ENCODE measurements around the gene KLHDC8A.
"Not testable (repeated sequence)": the region's sequence is repeated elsewhere in the genome, so short reads cannot be mapped to it uniquely, and the experiment has no call there.

The KLHDC8A gene

DNA sequence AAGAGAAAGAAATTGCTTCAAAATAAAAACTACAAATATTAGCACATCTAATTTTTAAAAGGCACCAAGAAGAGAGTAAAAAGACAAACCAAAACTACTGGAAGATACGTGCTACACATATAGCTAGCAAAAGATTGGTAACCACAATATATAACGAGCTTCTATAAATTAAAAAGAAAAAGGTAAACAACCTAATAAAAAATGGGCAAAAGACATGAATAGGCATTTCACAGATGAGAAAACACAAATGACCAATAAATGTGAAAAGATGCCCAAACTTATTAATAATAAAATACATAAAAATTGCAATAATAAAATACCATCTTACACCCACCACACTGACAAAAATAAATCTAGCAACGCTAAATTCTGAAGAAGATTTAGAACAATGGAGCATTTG is 38.9 kb upstream of the KLHDC8A start:
- no peaks in the 10 kb centered on the region for H3K9me3 ChIP-seq (ENCODE audit: control insufficient read depth, low read length)
- H3K9ac ChIP-seq, result no peak overlapping the region
- no peaks in the 10 kb centered on the region for H3K36me3 ChIP-seq (ENCODE audit: control insufficient read depth, insufficient read depth, low read length)
- no peak overlapping the region for H2AFZ ChIP-seq
- no peak overlapping the region for H3K4me2 ChIP-seq (ENCODE audit: low read length)
- TF ChIP-seq, protein P1, sequence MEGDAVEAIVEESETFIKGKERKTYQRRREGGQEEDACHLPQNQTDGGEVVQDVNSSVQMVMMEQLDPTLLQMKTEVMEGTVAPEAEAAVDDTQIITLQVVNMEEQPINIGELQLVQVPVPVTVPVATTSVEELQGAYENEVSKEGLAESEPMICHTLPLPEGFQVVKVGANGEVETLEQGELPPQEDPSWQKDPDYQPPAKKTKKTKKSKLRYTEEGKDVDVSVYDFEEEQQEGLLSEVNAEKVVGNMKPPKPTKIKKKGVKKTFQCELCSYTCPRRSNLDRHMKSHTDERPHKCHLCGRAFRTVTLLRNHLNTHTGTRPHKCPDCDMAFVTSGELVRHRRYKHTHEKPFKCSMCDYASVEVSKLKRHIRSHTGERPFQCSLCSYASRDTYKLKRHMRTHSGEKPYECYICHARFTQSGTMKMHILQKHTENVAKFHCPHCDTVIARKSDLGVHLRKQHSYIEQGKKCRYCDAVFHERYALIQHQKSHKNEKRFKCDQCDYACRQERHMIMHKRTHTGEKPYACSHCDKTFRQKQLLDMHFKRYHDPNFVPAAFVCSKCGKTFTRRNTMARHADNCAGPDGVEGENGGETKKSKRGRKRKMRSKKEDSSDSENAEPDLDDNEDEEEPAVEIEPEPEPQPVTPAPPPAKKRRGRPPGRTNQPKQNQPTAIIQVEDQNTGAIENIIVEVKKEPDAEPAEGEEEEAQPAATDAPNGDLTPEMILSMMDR (IDR thresholded peaks at IDR 0.05), result no peak
- no peak overlapping the region for H3K27ac ChIP-seq
- H3K4me3 ChIP-seq (ENCODE audit: low read depth, low read length), result no peak overlapping the region
- no peaks in the 10 kb centered on the region for H3K4me1 ChIP-seq
- H3K79me2 ChIP-seq, result no peaks in the 10 kb centered on the region
- H3K27me3 ChIP-seq (ENCODE audit: control insufficient read depth, insufficient read depth, low read length), result no peaks in the 10 kb centered on the region

DNA sequence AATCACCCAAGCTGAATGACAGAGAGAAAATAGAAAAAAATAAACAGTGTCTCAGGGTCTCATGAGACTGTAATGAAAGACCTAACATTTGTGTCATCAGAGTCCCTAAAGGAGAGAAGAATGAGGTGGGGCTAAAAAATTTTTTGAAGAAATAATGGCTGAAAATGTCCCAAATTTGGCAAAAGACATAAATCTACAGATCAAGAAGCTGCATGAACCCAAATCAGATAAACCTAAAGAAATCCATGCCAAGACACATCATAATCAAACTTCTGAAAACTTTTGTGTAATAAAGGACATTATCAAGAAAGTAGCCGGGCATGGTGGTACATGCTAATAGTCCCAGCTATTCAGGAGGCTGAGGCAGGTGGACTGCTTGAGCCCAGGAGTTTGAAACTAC is 35.9 kb upstream of the KLHDC8A start:
- no peak overlapping the region for H3K9ac ChIP-seq
- no peaks in the 10 kb centered on the region for H3K36me3 ChIP-seq (ENCODE audit: control insufficient read depth, insufficient read depth, low read length)
- no peaks in the 10 kb centered on the region for H3K27me3 ChIP-seq (ENCODE audit: control insufficient read depth, insufficient read depth, low read length)
- H3K4me1 ChIP-seq, result no peaks in the 10 kb centered on the region
- TF ChIP-seq, protein P1 (IDR thresholded peaks at IDR 0.05), result no peak
- no peak overlapping the region for H3K4me3 ChIP-seq (ENCODE audit: low read depth, low read length)
- no peaks in the 10 kb centered on the region for H3K79me2 ChIP-seq
- no peaks in the 10 kb centered on the region for H3K9me3 ChIP-seq (ENCODE audit: control insufficient read depth, low read length)
- H3K4me2 ChIP-seq (ENCODE audit: low read length), result no peak overlapping the region
- H2AFZ ChIP-seq, result no peak overlapping the region
- no peak overlapping the region for H3K27ac ChIP-seq

DNA sequence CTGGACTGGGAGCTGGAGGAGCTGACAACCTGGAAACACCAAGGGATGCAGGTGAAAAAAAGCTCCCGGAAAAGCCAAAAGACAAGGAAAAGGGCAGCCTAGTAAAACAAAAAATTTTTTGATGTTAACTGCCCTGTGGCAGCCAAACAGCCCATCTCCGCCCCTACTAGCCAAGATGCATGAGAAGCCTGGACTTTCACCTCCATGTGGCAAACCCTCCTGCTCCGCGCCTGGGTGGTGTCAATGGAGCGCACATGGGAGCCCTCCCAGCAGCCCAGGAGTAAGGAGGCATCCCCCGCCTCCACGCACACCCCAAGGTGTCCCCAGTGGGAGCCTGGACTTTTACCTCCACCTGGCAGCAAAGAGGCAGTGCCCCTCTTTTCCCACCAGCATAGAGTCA is 34.7 kb upstream of the KLHDC8A start:
- no peak overlapping the region for H2AFZ ChIP-seq
- H3K27ac ChIP-seq, result no peak overlapping the region
- no peaks in the 10 kb centered on the region for H3K79me2 ChIP-seq
- no peak overlapping the region for H3K4me2 ChIP-seq (ENCODE audit: low read length)
- no peak overlapping the region for H3K9ac ChIP-seq
- no peaks in the 10 kb centered on the region for H3K36me3 ChIP-seq (ENCODE audit: control insufficient read depth, insufficient read depth, low read length)
- H3K4me1 ChIP-seq, result no peaks in the 10 kb centered on the region
- TF ChIP-seq, protein P1 (IDR thresholded peaks at IDR 0.05), result no peak
- no peak overlapping the region for H3K4me3 ChIP-seq (ENCODE audit: low read depth, low read length)
- no peaks in the 10 kb centered on the region for H3K27me3 ChIP-seq (ENCODE audit: control insufficient read depth, insufficient read depth, low read length)
- no peaks in the 10 kb centered on the region for H3K9me3 ChIP-seq (ENCODE audit: control insufficient read depth, low read length)

DNA sequence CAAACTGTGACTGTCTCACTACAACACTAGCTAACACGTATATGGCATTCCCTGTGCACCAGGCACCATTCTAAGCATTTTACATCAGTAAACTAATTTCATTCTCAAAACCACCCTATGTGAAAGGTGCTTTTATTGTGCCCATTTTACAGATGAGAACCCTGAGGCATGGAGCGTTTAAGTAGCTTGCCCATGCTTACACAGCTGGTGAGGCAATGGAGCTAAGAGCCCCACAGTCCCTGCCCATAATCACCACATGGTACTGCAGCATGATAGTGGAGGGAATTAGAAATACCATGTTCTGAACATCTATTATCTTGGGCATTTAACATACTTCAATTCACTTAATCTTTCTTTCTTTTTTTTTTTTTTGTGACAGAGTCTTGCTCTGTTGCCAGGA is 31.1 kb upstream of the KLHDC8A start:
- Histone ChIP-seq H3K4me3 (ENCODE audit: low read depth, low read length) (no peak overlapping the region), H3K36me3 (ENCODE audit: control insufficient read depth, insufficient read depth, low read length) (no peaks in the 10 kb centered on the region), H3K4me2 (ENCODE audit: low read length) (no peak overlapping the region), H3K9me3 (ENCODE audit: control insufficient read depth, low read length) (no peaks in the 10 kb centered on the region), H3K9ac (no peak overlapping the region), H2AFZ (no peak overlapping the region), H3K27ac (no peak overlapping the region), H3K4me1 (peaks cover 3% of the 10 kb centered on the region), H3K27me3 (ENCODE audit: control insufficient read depth, insufficient read depth, low read length) (no peaks in the 10 kb centered on the region), H3K79me2 (no peaks in the 10 kb centered on the region)
- TF ChIP-seq, protein P1 (IDR thresholded peaks at IDR 0.05), result no peak

DNA sequence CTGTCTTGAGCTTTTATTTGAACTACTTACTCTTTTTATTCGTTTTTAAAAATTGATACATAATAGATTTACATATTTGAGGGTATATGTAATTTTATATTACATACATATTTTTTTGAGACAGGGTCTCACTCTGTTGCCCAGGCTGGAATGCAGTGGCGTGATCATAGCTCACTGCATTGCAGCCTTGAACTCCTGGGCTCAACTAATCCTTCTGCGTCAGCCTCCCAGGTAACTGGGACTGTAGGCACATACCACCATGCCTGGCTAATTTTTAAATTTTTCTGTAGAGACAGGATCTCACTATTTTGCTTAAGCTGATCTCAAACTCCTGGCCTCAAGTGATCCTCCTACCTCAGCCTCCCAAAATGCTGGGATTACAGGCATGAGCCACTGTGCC is 26.3 kb upstream of the KLHDC8A start:
- not testable (repeated sequence) for H2AFZ ChIP-seq; H3K4me3 ChIP-seq (ENCODE audit: low read depth, low read length); H3K27me3 ChIP-seq (ENCODE audit: control insufficient read depth, insufficient read depth, low read length); H3K4me2 ChIP-seq (ENCODE audit: low read length); H3K4me1 ChIP-seq; H3K36me3 ChIP-seq (ENCODE audit: control insufficient read depth, insufficient read depth, low read length); H3K27ac ChIP-seq; H3K9me3 ChIP-seq (ENCODE audit: control insufficient read depth, low read length); H3K9ac ChIP-seq; H3K79me2 ChIP-seq
